Spleen (tissue), 11 donors: Measurements from ENCODE around the gene TCEAL7. TPM values are rescaled to one million over a fixed set of nuclear protein-coding genes. Genes with fewer than 3 reads are reported as not detected.

Source experiments
- DNase-seq: peaks from one replicate; pipeline ENCODE4 v3.0.0-alpha.2; 2020
- H3K27ac ChIP-seq, 8 donors: fragments of 200-600 bp; sonication (generic) in 7 of 8; 1 replicate in 4 of 8; 2 replicates in 4 of 8; pipeline versions ENCODE4 v1.5.0 to v1.8.0; 2016 to 2021; ENCODE audit warnings: inconsistent platforms in 4 of 8, mild to moderate bottlenecking in 4 of 8, moderate library complexity in 1 of 8
- H3K27me3 ChIP-seq, 7 donors: fragments of 200-600 bp; sonication (generic) in 6 of 7; replicated peaks in 1 of 7; 1 replicate in 4 of 7; 2 replicates in 3 of 7; pipeline versions ENCODE4 v1.5.0 to v1.8.0; 2016 to 2021; ENCODE audit warnings: inconsistent platforms in 3 of 7, mild to moderate bottlenecking in 1 of 7
- H3K36me3 ChIP-seq, 6 donors: fragments of 200-600 bp; sonication (generic) in 5 of 6; 1 replicate in 4 of 6; 2 replicates in 2 of 6; pipeline versions ENCODE4 v1.5.0 to v1.8.0; 2016 to 2021; ENCODE audit warnings: inconsistent platforms in 2 of 6
- H3K4me1 ChIP-seq, 6 donors: fragments of 200-600 bp; sonication (generic) in 5 of 6; 1 replicate in 3 of 6; 2 replicates in 3 of 6; pipeline versions ENCODE4 v1.5.0 to v1.8.0; 2016 to 2021; ENCODE audit warnings: inconsistent platforms in 3 of 6
- H3K4me3 ChIP-seq, 8 donors: fragments of 200-600 bp; sonication (generic) in 7 of 8; 1 replicate in 4 of 8; 2 replicates in 4 of 8; pipeline versions ENCODE4 v1.5.0 to v1.8.0; 2016 to 2021; ENCODE audit warnings: inconsistent platforms in 4 of 8, mild to moderate bottlenecking in 4 of 8, moderate library complexity in 2 of 8
- H3K9me3 ChIP-seq, 8 donors: fragments of 200-600 bp; sonication (generic) in 7 of 8; 1 replicate in 4 of 8; 2 replicates in 4 of 8; pipeline versions ENCODE4 v1.5.0 to v1.8.0; 2016 to 2021; ENCODE audit warnings: inconsistent platforms in 4 of 8
- POLR2A ChIP-seq, 3 donors: fragments of 450-650 bp; IDR thresholded peaks; one replicate each; pipeline ENCODE4 v1.5.1; 2017; ENCODE audit warnings: antibody characterized with exemption in 3 of 3, mild to moderate bottlenecking in 1 of 3
- POLR2AphosphoS5 ChIP-seq, 3 donors: sonication (generic); formaldehyde crosslinking; IDR thresholded peaks; one replicate each; pipeline ENCODE4 v1.5.1; 2017; ENCODE audit warnings: antibody characterized with exemption in 3 of 3
- WGBS, 5 donors: extraction: QIAGEN DNeasy Blood & Tissue Kit in 3 of 5; methylation state at CpG; one replicate each; pipeline versions ENCODE4 v1.1.5 to v1.1.7; 2013 to 2018; 5-methylcytosine and 5-hydroxymethylcytosine counted together
- intact Hi-C: fragments of 100-400 bp; cut with DNase I; formaldehyde crosslinking; loops from one replicate; pipeline ENCODE4 v1.15.0; 2023; ENCODE audit warnings: low total_unique reads
- polyA plus RNA-seq, 3 donors: library from polyadenylated mRNA; stranded (reverse); fragments of 200-250 nt; gene quantifications; one replicate each; pipeline ENCODE4 v1.2.1, GENCODE V29; 2013
- small RNA-seq, 4 donors: library from RNA; depleted of rRNA; stranded (forward); fragments of <200 nt; gene quantifications; one replicate each; pipeline ENCODE3, GENCODE V24; 2016
- total RNA-seq, 7 donors: library from RNA; depleted of rRNA in 3 of 7; stranded (reverse); fragments of >200 nt in 3 of 7; fragmentation: NEBNext Ultra II Directional in 4 of 7; extraction: Animal tissue kit (Norgen Biotek cat#: 25700) in 4 of 7; gene quantifications; one replicate each; pipeline versions ENCODE4 v1.1.0 to v1.2.1, GENCODE V29; 2016 to 2021
- TF ChIP-seq, protein P1 (sequence below), 11 experiments: fragments of 200-600 bp in 7 of 11; fragments of 450-650 bp in 4 of 11; sonication (generic) in 4 of 11; IDR thresholded peaks in 8 of 11; conservative IDR thresholded peaks in 3 of 11; 1 replicate in 7 of 11; 2 replicates in 4 of 11; pipeline versions ENCODE4 v1.4.0 to v1.8.0; 2016 to 2021; ENCODE audit warnings: antibody characterized with exemption in 11 of 11, inconsistent platforms in 4 of 11, mild to moderate bottlenecking in 1 of 11
- donor health status: healthy with polysubstance abuse.
- donor health status: DM: no; HTN: no; CAD: no; lungs with moderate emphysema.
- donor health status: DM: no; HTN: no; CAD: no.
- donor health status: Bipolar disorder and iron deficiency.
- donor health status: healthy.
- donor health status: DM: no; HTN: no; CAD: no.
- donor health status: DM: yes; HTN: yes; CAD: no.

TCEAL7 gene
- total and polyA plus RNA-seq, 10 donors, result 2.2 to 4.7 (median 3.0) TPM

GRCh38 chrX:103376118-103376978, 46.3 kb downstream of the TCEAL7 start, which contains the start of gene BEX3:
TSS of gene BEX3 (plus strand) at chrX:103376538. CDS start at chrX:103377522, 984 bp downstream.
- no peaks in the 10 kb centered on the region for H3K36me3 ChIP-seq
- no peaks in the 10 kb centered on the region for H3K9me3 ChIP-seq
- peak within 1 kb of the TSS; percentile 57 to 82 (median 76) for H3K27ac ChIP-seq
- no peaks in the 10 kb centered on the region for H3K4me1 ChIP-seq
- peak; percentile 79 for DNase-seq
- peak; percentile 68 to 86 (median 83) for TF ChIP-seq POLR2AphosphoS5 (IDR thresholded peaks at IDR 0.05)
- TF ChIP-seq POLR2A (IDR thresholded peaks at IDR 0.05), result no peak
- intact Hi-C loops, result no loop called here
- peaks cover 0 to 16% (median 0%) of the 10 kb centered on the region in 7 donors for H3K27me3 ChIP-seq
- peak within 1 kb of the TSS; percentile 31 to 74 (median 43) for H3K4me3 ChIP-seq
- 5 to 41% (median 25%) methylated on average over 7 to 55 of the region's 62 CpGs for WGBS, 5 donors

DNA sequence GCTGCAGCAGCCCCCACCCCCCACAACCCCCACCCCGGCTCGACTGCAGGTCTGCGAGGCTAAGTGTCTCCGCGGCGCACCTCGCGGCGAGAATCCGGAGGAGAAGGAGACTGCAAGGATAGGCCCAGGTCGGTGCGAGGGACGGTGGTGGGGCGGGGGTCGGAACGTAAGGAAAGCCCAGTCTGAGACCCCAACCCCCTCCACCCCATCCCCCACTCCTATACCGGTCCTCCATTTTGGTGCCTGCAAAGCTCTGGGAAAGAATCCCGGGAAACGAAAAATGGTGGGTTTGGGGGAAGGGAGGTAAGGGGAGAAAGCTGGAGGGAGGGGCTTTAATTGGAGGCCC, 46.9 kb downstream of the TCEAL7 start:
- Histone ChIP-seq H3K27me3 (peaks cover 0 to 16% (median 0%) of the 10 kb centered on the region in 7 donors), H3K27ac (peak overlapping the region in 7 of 8 donors; percentile 65 to 82 (median 76)), H3K4me3 (peak overlapping the region; percentile 31 to 74 (median 43)), H3K36me3 (no peaks in the 10 kb centered on the region), H3K4me1 (no peaks in the 10 kb centered on the region), H3K9me3 (no peaks in the 10 kb centered on the region)
- intact Hi-C loops, result no loop called here
- 0 to 56% (median 2%) methylated on average over 3 to 19 of the region's 19 CpGs for WGBS, 5 donors
- DNase-seq, result no peak
- TF ChIP-seq, protein P1, sequence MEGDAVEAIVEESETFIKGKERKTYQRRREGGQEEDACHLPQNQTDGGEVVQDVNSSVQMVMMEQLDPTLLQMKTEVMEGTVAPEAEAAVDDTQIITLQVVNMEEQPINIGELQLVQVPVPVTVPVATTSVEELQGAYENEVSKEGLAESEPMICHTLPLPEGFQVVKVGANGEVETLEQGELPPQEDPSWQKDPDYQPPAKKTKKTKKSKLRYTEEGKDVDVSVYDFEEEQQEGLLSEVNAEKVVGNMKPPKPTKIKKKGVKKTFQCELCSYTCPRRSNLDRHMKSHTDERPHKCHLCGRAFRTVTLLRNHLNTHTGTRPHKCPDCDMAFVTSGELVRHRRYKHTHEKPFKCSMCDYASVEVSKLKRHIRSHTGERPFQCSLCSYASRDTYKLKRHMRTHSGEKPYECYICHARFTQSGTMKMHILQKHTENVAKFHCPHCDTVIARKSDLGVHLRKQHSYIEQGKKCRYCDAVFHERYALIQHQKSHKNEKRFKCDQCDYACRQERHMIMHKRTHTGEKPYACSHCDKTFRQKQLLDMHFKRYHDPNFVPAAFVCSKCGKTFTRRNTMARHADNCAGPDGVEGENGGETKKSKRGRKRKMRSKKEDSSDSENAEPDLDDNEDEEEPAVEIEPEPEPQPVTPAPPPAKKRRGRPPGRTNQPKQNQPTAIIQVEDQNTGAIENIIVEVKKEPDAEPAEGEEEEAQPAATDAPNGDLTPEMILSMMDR (IDR thresholded peaks at IDR 0.05 in 8 of 11, conservative IDR thresholded peaks at IDR 0.05 in 3 of 11), result no peak
- TF ChIP-seq POLR2A (IDR thresholded peaks at IDR 0.05) (no peak), POLR2AphosphoS5 (IDR thresholded peaks at IDR 0.05) (no peak)

DNA sequence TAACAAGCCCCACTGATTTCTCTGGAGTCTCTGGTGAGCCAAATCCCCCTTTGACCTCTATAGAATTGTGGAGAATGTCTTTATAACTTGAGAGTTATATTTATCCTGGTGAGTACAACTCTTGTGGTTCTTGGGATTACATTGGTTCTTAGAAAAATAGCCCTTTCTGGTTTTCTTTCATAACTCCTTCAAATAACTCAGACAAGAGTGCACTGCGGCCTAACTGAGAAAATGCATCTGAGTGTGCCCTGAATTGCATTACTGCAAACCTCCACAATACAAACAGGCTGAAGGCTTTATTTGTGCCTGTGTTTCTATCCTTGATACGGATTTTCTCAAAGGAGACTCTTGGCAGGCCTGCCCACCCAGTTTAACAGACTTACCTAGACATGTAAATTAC, 49.0 kb downstream of the TCEAL7 start:
- Histone ChIP-seq H3K27me3 (peaks cover 0 to 16% (median 0%) of the 10 kb centered on the region in 7 donors), H3K36me3 (no peaks in the 10 kb centered on the region), H3K27ac (no peak overlapping the region), H3K9me3 (no peaks in the 10 kb centered on the region), H3K4me3 (no peak overlapping the region), H3K4me1 (no peaks in the 10 kb centered on the region)
- intact Hi-C loops, result no loop called here
- TF ChIP-seq, protein P1 (IDR thresholded peaks at IDR 0.05 in 8 of 11, conservative IDR thresholded peaks at IDR 0.05 in 3 of 11), result no peak
- DNase-seq, result no peak
- 64 to 97% (median 90%) methylated on average over 2 of the region's 2 CpGs for WGBS, 5 donors

Small RNAs within 50 kb of the gene (small RNA-seq; reads per million reads assigned to genes)
- gene Z92846.1, result 0 reads per million in 4 donors

Other genes with a start within 250 kb of the TCEAL7 start
- 1 to 10 TPM in 1 of 7 donors, under 1 TPM in 6; 0.46 to 1.8 (median 0.67) TPM for gene NXF3, start 237.1 kb upstream of the TCEAL7 start, total RNA-seq
- under 1 TPM; 0.26 to 0.83 (median 0.61) TPM for gene NXF3, start 237.1 kb upstream of the TCEAL7 start, polyA plus RNA-seq
- 10 to 100 TPM; 26.0 to 58.6 (median 46.6) TPM for gene BEX4, start 115.1 kb upstream of the TCEAL7 start, total RNA-seq
- gene BEX4, start 115.1 kb upstream of the TCEAL7 start, polyA plus RNA-seq, result 10 to 100 TPM; 45.7 to 72.7 (median 57.6) TPM
- gene TCEAL8, start 75.1 kb upstream of the TCEAL7 start, total RNA-seq, result 10 to 100 TPM; 26.9 to 61.0 (median 43.4) TPM
- 10 to 100 TPM; 43.3 to 64.8 (median 58.1) TPM for gene TCEAL8, start 75.1 kb upstream of the TCEAL7 start, polyA plus RNA-seq
- gene TCEAL5, start 53.5 kb upstream of the TCEAL7 start, total RNA-seq, result under 1 TPM in 1 of 7 donors, not detected in 6; 0.92 TPM
- gene TCEAL5, start 53.5 kb upstream of the TCEAL7 start, polyA plus RNA-seq, result not detected
- 10 to 100 TPM; 10.1 to 19.6 (median 14.6) TPM for gene BEX2, start 19.2 kb upstream of the TCEAL7 start, total RNA-seq
- 10 to 100 TPM; 31.7 to 39.9 (median 34.7) TPM for gene BEX2, start 19.2 kb upstream of the TCEAL7 start, polyA plus RNA-seq
- gene TCEAL9, start 26.3 kb downstream of the TCEAL7 start, total RNA-seq, result 10 to 100 TPM; 27.4 to 70.4 (median 39.5) TPM
- 10 to 100 TPM; 37.8 to 72.0 (median 47.5) TPM for gene TCEAL9, start 26.3 kb downstream of the TCEAL7 start, polyA plus RNA-seq
- 100 to 1,000 TPM in 2 of 7 donors, 10 to 100 TPM in 5; 50.4 to 127 (median 82.2) TPM for gene BEX3, start 46.3 kb downstream of the TCEAL7 start, total RNA-seq
- gene BEX3, start 46.3 kb downstream of the TCEAL7 start, polyA plus RNA-seq, result 100 to 1,000 TPM in 1 of 3 donors, 10 to 100 TPM in 2; 35.3 to 104 (median 56.5) TPM
- gene RAB40A, start 189.2 kb downstream of the TCEAL7 start, total RNA-seq, result 1 to 10 TPM in 2 of 7 donors, under 1 TPM in 4, not detected in 1; 0.51 to 1.6 (median 0.77) TPM
- gene RAB40A, start 189.2 kb downstream of the TCEAL7 start, polyA plus RNA-seq, result under 1 TPM; 0.12 to 0.35 (median 0.17) TPM